ENCODE data around the gene SEMA4F. TPM values are rescaled to one million over a fixed set of nuclear protein-coding genes. Genes with fewer than 3 reads are reported as not detected.

The SEMA4F gene
- total RNA-seq, 4 donors from 2014 or later = 2.7 to 11.5 (median 3.6) TPM

DNA sequence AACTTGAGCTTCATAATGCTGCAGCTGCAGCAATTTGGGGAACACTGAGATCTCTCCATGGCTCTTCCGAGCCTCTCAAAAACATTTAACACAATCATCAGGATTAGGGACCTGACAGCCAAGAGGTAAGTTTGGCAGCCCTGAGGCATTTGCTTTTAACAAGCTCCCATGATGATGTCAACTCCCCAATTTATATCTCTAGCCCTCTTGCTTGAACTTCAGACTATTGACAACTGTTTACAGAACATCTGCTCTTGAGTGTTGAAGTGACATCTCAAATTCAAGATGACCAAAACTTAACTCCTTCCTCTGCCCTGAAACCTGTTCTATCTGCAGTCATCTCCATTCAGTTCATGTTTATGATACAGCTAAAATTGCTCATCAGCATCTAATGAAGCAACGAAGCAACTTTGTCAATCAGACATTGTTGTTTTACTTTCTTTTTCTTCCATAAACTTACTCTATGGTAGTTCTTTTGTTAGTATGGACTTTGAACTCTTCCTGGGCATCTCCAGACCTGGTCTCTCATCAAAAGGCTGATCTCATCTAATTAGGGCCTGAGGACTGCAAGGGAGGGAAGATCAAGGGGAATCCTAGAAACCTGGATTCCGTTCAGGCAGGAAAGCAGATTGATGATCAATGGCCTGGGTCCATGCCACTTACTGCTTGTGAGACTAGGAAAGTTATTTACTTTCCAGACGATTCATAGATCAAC, 48.1 kb downstream of the SEMA4F start:
- TF ChIP-seq POLR2AphosphoS5 (IDR thresholded peaks at IDR 0.05) (no peak), EP300 (IDR thresholded peaks at IDR 0.05) (no peak), POLR2A (IDR thresholded peaks at IDR 0.05) (no peak)
- TF ChIP-seq, protein P1, sequence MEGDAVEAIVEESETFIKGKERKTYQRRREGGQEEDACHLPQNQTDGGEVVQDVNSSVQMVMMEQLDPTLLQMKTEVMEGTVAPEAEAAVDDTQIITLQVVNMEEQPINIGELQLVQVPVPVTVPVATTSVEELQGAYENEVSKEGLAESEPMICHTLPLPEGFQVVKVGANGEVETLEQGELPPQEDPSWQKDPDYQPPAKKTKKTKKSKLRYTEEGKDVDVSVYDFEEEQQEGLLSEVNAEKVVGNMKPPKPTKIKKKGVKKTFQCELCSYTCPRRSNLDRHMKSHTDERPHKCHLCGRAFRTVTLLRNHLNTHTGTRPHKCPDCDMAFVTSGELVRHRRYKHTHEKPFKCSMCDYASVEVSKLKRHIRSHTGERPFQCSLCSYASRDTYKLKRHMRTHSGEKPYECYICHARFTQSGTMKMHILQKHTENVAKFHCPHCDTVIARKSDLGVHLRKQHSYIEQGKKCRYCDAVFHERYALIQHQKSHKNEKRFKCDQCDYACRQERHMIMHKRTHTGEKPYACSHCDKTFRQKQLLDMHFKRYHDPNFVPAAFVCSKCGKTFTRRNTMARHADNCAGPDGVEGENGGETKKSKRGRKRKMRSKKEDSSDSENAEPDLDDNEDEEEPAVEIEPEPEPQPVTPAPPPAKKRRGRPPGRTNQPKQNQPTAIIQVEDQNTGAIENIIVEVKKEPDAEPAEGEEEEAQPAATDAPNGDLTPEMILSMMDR (IDR thresholded peaks at IDR 0.05) = no peak
- no peaks in the 10 kb centered on the region for H3K27me3 ChIP-seq
- no peak overlapping the region for H3K4me3 ChIP-seq
- H3K9me3 ChIP-seq = no peaks in the 10 kb centered on the region
- peaks cover 0 to 9% of the 10 kb centered on the region in 2 donors for H3K36me3 ChIP-seq
- no peak overlapping the region for H3K27ac ChIP-seq
- WGBS, 2 donors (ENCODE audit: low coverage in 1 of 2) = 55 to 73% methylated on average over 4 of the region's 4 CpGs
- no peaks in the 10 kb centered on the region for H3K4me1 ChIP-seq
- no peak for ATAC-seq

DNA sequence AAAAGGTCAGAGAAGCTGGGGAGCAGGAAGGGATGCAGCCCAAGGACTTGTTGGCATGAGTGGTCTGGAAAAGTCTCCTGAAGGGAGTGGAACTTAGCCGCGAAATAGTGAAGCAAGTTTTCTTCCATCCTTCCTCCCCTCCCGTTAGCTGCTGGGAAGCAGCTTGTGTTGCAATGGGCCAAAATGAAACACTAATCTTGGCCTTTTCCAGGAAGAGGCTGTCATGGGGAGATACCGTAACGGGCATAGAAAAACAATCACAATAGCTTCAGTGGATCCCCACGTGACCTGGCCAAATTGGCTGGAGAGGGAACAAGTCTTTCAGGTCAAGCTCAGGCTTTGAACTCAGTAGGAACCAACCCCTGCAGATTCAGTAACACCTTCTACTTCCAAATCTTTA, 49.3 kb downstream of the SEMA4F start:
- Histone ChIP-seq H3K9me3 (no peaks in the 10 kb centered on the region), H3K4me3 (no peak overlapping the region), H3K36me3 (peaks cover 0 to 9% of the 10 kb centered on the region in 2 donors), H3K27ac (no peak overlapping the region), H3K4me1 (no peaks in the 10 kb centered on the region), H3K27me3 (no peaks in the 10 kb centered on the region)
- TF ChIP-seq POLR2AphosphoS5 (IDR thresholded peaks at IDR 0.05) = no peak
- TF ChIP-seq, protein P1 (IDR thresholded peaks at IDR 0.05) = no peak
- TF ChIP-seq POLR2A (IDR thresholded peaks at IDR 0.05) = no peak
- TF ChIP-seq EP300 (IDR thresholded peaks at IDR 0.05) = no peak
- WGBS, 2 donors (ENCODE audit: low coverage in 1 of 2) = 70 to 88% methylated on average over 3 of the region's 6 CpGs
- ATAC-seq = peak; percentile 41

DNA sequence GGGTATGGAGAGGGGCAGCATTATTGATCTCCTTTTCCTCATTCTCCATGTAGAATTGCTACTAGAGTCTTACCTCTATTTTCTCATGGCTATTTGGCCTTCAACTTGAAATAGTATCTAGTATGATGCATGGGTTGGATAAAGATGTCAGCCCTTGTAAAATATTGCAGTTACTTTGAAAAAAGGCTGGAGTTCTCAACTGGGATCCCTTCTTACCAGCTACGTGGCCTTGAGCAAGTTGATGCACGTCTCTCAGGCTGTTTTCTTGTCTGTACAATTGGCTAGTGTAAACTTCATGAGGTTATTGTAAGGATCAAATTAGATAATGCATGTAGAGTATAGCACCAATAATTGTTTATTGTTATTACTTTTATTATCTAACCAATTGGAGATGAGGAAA, 50.2 kb downstream of the SEMA4F start:
- H3K27ac ChIP-seq = no peak overlapping the region
- no peaks in the 10 kb centered on the region for H3K27me3 ChIP-seq
- ATAC-seq = no peak
- TF ChIP-seq POLR2A (IDR thresholded peaks at IDR 0.05) = no peak
- no peak for TF ChIP-seq POLR2AphosphoS5 (IDR thresholded peaks at IDR 0.05)
- TF ChIP-seq, protein P1 (IDR thresholded peaks at IDR 0.05) = no peak
- TF ChIP-seq EP300 (IDR thresholded peaks at IDR 0.05) = no peak
- no peaks in the 10 kb centered on the region for H3K9me3 ChIP-seq
- no peak overlapping the region for H3K4me3 ChIP-seq
- WGBS, 2 donors (ENCODE audit: low coverage in 1 of 2) = 100% methylated on average over 2 of the region's 2 CpGs
- no peaks in the 10 kb centered on the region for H3K4me1 ChIP-seq
- peaks cover 0 to 9% of the 10 kb centered on the region in 2 donors for H3K36me3 ChIP-seq

DNA sequence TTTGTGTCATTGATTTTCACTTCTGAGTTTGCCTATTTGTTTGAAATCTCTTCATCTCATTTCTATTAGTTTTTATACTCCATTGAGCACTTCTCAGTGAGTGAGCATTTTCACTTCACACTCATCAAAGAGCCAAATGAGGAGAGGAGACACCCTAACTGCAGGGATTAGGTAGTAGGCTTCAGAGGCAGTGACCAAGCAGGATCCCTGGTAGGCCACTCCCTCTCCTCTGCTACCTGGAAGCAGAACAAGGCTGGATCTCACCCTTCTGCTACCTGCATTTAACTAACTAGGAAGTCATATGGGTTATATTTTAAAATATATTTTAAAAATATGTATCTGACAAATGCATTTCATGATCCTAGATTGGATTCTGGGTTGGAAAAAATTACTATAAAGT, 52.7 kb downstream of the SEMA4F start:
- Histone ChIP-seq H3K27me3 (no peaks in the 10 kb centered on the region), H3K4me1 (no peaks in the 10 kb centered on the region), H3K9me3 (no peaks in the 10 kb centered on the region), H3K36me3 (peaks cover 0 to 3% of the 10 kb centered on the region in 2 donors), H3K4me3 (no peak overlapping the region), H3K27ac (no peak overlapping the region)
- TF ChIP-seq, protein P1 (IDR thresholded peaks at IDR 0.05) = no peak
- TF ChIP-seq POLR2AphosphoS5 (IDR thresholded peaks at IDR 0.05) = no peak
- TF ChIP-seq EP300 (IDR thresholded peaks at IDR 0.05) = no peak
- TF ChIP-seq POLR2A (IDR thresholded peaks at IDR 0.05) = no peak
- ATAC-seq = no peak

DNA sequence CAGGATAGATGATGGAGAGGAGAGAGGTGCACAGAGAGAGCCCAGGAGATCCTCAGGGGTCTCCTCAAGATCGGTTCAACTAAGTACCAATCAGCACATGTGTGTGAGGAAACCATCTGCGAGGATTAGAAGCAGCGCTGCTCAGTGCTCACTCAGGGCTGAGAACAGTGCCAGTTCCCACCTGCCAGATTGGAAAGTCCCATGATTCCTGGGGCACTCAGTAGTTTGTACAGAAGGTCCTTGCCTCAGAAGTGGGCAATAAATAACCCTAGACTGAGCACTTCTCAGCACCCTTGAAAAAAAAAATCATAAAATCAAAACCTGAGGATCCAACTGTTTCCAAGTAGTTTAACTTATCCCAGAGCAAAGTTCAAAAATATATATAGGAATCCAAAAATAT, 53.8 kb downstream of the SEMA4F start:
- Histone ChIP-seq H3K4me1 (no peaks in the 10 kb centered on the region), H3K27me3 (no peaks in the 10 kb centered on the region), H3K36me3 (no peaks in the 10 kb centered on the region), H3K4me3 (no peak overlapping the region), H3K27ac (no peak overlapping the region), H3K9me3 (no peaks in the 10 kb centered on the region)
- no peak for ATAC-seq
- 83% methylated on average over 1 of the region's 3 CpGs; no CpG with 5 or more reads in 1 of the 2 donors for WGBS, 2 donors (ENCODE audit: low coverage in 1 of 2)
- TF ChIP-seq, protein P1 (IDR thresholded peaks at IDR 0.05) = no peak

Measured in gastroesophageal sphincter (tissue), 4 donors.